Breast epithelium (tissue), 4 donors: ENCODE results near the gene KLHL17. TPM values are rescaled to one million over a fixed set of nuclear protein-coding genes. Genes with fewer than 3 reads are reported as not detected.
A peak's percentile ranks its signal among the peaks of the same experiment; 100 is the strongest.

Source experiments
- DNase-seq, 2 donors: peaks; one replicate each; pipeline ENCODE4 v3.0.0-alpha.2; 2019; ENCODE audit warnings: low spot score in 2 of 2
- H3K27ac ChIP-seq, 2 donors: fragments of 200-600 bp; sonication (generic) in 1 of 2; one replicate each; pipeline ENCODE4 v1.5.1; 2016 to 2019; ENCODE audit warnings: mild to moderate bottlenecking in 1 of 2
- H3K27me3 ChIP-seq, 2 donors: fragments of 200-600 bp; sonication (generic) in 1 of 2; one replicate each; pipeline versions ENCODE4 v1.5.1 to v1.6.0; 2017 to 2019; ENCODE audit warnings: control low read depth in 1 of 2, mild to moderate bottlenecking in 1 of 2
- H3K36me3 ChIP-seq: fragments of 200-600 bp; one replicate; pipeline ENCODE4 v1.5.1; 2019
- H3K4me1 ChIP-seq, 2 donors: fragments of 200-600 bp; sonication (generic); one replicate each; pipeline ENCODE4 v1.5.1; 2016 to 2019; ENCODE audit warnings: control low read depth in 1 of 2
- H3K4me3 ChIP-seq, 3 donors: fragments of 200-600 bp; sonication (generic); 1 replicate in 2 of 3; 2 replicates in 1 of 3; pipeline ENCODE4 v1.5.1; 2016 to 2019; ENCODE audit warnings: mild to moderate bottlenecking in 3 of 3, moderate library complexity in 2 of 3
- H3K9me3 ChIP-seq, 2 donors: fragments of 200-600 bp; sonication (generic) in 1 of 2; one replicate each; pipeline ENCODE4 v1.5.1; 2016 to 2019; ENCODE audit warnings: control low read depth in 1 of 2
- POLR2A ChIP-seq: fragments of 450-650 bp; IDR thresholded peaks from one replicate; pipeline ENCODE4 v1.6.1; 2016; ENCODE audit warnings: antibody characterized with exemption, mild to moderate bottlenecking, moderate library complexity
- POLR2AphosphoS5 ChIP-seq, 3 donors: sonication (generic); formaldehyde crosslinking; IDR thresholded peaks; one replicate each; pipeline ENCODE4 v1.6.1; 2017; ENCODE audit warnings: antibody characterized with exemption in 3 of 3
- intact Hi-C: fragments of 100-400 bp; cut with DNase I; formaldehyde crosslinking; loops from one replicate; pipeline ENCODE4 v1.15.1; 2023; ENCODE audit warnings: low total_unique reads
- total RNA-seq, 3 donors: library from RNA; depleted of rRNA; stranded (reverse); fragments of >200 nt; gene quantifications; one replicate each; pipeline ENCODE4 v1.1.0, GENCODE V29; 2016
- TF ChIP-seq, protein P1 (sequence below), 3 donors: fragments of 450-650 bp; IDR thresholded peaks; one replicate each; pipeline ENCODE4 v1.5.1; 2016 to 2017; ENCODE audit warnings: antibody characterized with exemption in 3 of 3, mild to moderate bottlenecking in 3 of 3, moderate library complexity in 3 of 3

Gene KLHL17
- total RNA-seq, 3 donors from 2014 or later, result 5.4 to 18.0 (median 10.0) TPM

DNA sequence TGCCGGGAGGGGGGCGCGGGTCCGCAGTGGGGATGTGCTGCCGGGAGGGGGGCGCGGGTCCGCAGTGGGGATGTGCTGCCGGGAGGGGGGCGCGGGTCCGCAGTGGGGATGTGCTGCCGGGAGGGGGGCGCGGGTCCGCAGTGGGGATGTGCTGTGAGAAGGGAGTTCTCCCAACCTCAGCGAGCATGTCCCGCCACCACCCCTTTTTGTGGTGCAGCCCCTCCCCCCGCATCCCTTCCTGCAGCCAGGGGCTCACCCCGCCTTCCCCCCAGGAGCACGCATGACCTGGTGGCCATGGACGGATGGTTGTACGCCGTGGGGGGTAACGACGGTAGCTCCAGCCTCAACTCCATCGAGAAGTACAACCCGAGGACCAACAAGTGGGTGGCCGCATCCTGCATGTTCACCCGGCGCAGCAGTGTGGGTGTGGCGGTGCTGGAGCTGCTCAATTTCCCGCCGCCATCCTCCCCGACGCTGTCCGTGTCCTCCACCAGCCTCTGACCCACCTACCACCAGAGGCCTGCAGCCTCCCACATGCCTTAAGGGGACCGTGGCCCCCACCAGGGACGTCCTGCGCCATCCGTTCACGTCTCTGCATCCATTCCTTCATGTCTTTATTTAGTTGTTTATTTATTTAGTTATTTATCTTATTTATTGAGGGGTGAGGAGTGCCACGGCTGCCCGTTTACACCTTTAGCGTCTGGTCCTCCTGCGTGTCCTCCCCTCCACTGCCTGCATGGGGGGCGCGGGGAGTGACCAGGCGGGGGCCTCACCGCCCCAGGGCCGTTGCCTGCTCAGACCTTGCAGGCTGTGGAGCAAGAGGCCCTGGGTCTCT lies 4.5 kb downstream of the KLHL17 start:
- TF ChIP-seq POLR2A, result no peak
- no peak for TF ChIP-seq POLR2AphosphoS5 (IDR thresholded peaks at IDR 0.05)
- TF ChIP-seq, protein P1, sequence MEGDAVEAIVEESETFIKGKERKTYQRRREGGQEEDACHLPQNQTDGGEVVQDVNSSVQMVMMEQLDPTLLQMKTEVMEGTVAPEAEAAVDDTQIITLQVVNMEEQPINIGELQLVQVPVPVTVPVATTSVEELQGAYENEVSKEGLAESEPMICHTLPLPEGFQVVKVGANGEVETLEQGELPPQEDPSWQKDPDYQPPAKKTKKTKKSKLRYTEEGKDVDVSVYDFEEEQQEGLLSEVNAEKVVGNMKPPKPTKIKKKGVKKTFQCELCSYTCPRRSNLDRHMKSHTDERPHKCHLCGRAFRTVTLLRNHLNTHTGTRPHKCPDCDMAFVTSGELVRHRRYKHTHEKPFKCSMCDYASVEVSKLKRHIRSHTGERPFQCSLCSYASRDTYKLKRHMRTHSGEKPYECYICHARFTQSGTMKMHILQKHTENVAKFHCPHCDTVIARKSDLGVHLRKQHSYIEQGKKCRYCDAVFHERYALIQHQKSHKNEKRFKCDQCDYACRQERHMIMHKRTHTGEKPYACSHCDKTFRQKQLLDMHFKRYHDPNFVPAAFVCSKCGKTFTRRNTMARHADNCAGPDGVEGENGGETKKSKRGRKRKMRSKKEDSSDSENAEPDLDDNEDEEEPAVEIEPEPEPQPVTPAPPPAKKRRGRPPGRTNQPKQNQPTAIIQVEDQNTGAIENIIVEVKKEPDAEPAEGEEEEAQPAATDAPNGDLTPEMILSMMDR (IDR thresholded peaks at IDR 0.05), result no peak
- intact Hi-C loops, result no loop called here
- Histone ChIP-seq H3K9me3 (no peaks in the 10 kb centered on the region), H3K27ac (no peak overlapping the region), H3K27me3 (peaks cover 0 to 4% of the 10 kb centered on the region in 2 donors), H3K4me1 (peaks cover 4 to 16% of the 10 kb centered on the region in 2 donors), H3K4me3 (no peak overlapping the region), H3K36me3 (no peaks in the 10 kb centered on the region)
- DNase-seq, result no peak

DNA sequence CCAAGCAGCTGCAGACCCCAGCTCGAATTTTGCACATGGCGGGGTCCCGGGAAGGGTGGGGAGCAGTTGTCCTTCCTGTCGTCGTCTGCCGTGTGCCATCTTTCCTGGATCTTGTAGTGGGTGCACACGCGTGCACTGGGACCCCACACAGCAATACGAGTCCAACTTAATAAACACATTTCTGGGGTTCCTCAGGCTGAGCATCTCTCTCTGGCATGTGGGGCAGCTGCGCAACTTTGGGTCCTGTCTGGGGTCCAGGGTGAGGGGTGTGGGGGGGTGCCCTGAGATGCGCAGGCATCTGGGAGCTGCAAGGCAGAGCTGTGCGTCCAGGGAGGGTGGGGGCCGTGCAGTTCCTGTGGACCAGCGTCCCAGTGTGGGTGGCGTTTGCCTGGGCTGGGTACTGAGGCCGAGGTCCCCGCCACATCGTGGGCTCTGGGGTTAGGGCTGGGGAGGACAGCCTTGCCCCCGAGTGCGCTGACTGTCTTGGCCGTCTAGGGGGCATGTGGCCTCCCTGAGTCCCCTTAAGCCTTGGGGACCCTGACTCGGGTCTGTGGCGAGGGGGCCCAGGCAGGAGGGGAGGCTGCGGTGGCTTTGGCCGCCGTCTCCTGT lies 5.2 kb downstream of the KLHL17 start:
- Histone ChIP-seq H3K4me3 (peak overlapping the region in 2 of 3 donors; percentile 69 to 93), H3K36me3 (no peaks in the 10 kb centered on the region), H3K9me3 (no peaks in the 10 kb centered on the region), H3K4me1 (peaks cover 4 to 16% of the 10 kb centered on the region in 2 donors), H3K27ac (peak overlapping the region; percentile 93 to 95), H3K27me3 (peaks cover 0 to 10% of the 10 kb centered on the region in 2 donors)
- no peak for DNase-seq
- intact Hi-C loops, result no loop called here
- TF ChIP-seq, protein P1 (IDR thresholded peaks at IDR 0.05), result no peak
- TF ChIP-seq POLR2A (no peak), POLR2AphosphoS5 (IDR thresholded peaks at IDR 0.05) (no peak)

DNA sequence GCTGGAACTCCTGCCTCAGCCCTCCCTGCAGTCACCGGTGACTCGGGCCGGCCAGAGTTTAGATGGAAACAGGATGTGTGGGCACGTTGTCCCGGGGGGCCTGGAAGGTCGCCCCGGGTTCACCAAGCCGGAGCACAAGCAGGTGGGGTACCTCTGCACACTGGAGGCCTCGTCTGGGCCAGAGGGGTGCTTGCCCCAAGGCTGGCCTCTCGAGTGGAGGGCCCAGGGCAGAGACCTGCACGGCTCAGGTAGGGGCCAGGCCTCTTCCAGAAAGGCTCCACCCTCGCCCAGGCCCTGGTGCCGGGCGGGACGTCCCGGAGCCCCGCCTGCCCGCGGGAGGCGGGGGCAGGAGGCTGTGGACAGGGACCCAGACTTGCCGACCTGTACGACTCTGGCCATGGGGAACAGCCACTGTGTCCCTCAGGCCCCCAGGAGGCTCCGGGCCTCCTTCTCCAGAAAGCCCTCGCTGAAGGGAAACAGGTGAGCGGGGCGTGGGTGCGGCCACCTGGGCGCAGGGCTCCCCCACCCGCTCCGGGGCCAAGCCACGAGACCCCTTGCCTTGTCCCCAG lies 5.8 kb downstream of the KLHL17 start, which contains the start of gene PLEKHN1:
TSS of gene PLEKHN1 (plus strand) at position 348 of the 569 bp plus-strand sequence. CDS start at position 398, 50 bp downstream.
- H3K9me3 ChIP-seq, result no peaks in the 10 kb centered on the region
- peak within 1 kb of the TSS; percentile 54 to 93 (median 69) for H3K4me3 ChIP-seq
- H3K36me3 ChIP-seq, result no peaks in the 10 kb centered on the region
- H3K27ac ChIP-seq, result peak within 1 kb of the TSS; percentile 93 to 95
- no peak for DNase-seq
- peaks cover 3 to 16% of the 10 kb centered on the region in 2 donors for H3K4me1 ChIP-seq
- peaks cover 2 to 16% of the 10 kb centered on the region in 2 donors for H3K27me3 ChIP-seq
- no peak for TF ChIP-seq POLR2A
- peak in 1 of 3 donors; percentile 14 for TF ChIP-seq POLR2AphosphoS5 (IDR thresholded peaks at IDR 0.05)
- TF ChIP-seq, protein P1 (IDR thresholded peaks at IDR 0.05), result no peak
- intact Hi-C loops, result no loop called here

DNA sequence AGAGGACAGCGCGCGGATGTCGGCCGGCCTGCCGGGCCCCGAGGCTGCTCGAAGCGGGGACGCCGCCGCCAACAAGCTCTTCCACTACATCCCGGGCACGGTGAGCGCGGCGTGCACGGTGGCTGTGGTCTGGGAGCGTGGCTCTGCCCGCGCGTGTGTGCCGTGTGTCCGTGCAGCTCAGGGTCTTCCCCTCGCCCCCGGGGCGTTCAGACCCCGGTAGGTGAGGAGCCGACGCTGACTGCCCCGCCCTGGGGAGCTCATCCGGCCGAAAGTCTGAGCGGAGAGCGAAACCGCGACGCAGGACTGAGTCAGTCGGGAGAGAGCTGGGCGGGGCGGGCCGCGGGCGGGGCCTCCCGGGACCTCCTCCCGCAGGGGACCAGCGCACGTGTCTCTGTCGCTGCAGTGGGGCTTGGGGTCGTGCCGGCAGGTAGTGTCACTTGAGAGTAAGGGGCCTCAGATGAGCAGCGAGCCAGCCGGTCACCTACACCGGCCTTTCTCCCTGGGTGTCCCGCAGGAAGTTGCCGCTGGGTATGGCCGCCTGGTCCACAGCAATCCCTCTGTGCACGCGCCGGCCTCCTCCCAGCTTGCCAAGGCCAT lies 6.4 kb downstream of the KLHL17 start:
- TF ChIP-seq POLR2AphosphoS5 (IDR thresholded peaks at IDR 0.05) (peak; percentile 8 to 52 (median 43)), POLR2A (no peak)
- TF ChIP-seq, protein P1 (IDR thresholded peaks at IDR 0.05), result no peak
- H3K9me3 ChIP-seq, result no peaks in the 10 kb centered on the region
- no peaks in the 10 kb centered on the region for H3K36me3 ChIP-seq
- peaks cover 2 to 22% of the 10 kb centered on the region in 2 donors for H3K27me3 ChIP-seq
- peak overlapping the region; percentile 54 to 93 (median 69) for H3K4me3 ChIP-seq
- H3K27ac ChIP-seq, result peak overlapping the region; percentile 93 to 95
- peaks cover 0 to 16% of the 10 kb centered on the region in 2 donors for H3K4me1 ChIP-seq
- DNase-seq, result peak; percentile 53 to 81
- intact Hi-C loops, result no loop called here
